Stimulated activated effector memory CD8-positive, alpha-beta T cell treated with anti-CD3 and anti-CD28 coated beads, Interleukin-12 subunit alpha, Interleukin-12 subunit beta, amount 100 ng/mL, for 72 hours (primary cell): ENCODE results near the gene EFNA3.

Source experiments
- ATAC-seq: fragments of 150-1000 bp; cut with Tn5 transposase; 2 replicates; pipeline ENCODE4 v1.10.0; 2021
- DNase-seq, 2 donors: peaks; one replicate each; pipeline ENCODE4 v3.0.0; 2021 to 2022; ENCODE audit warnings: low spot score in 2 of 2
- H3K27ac Mint-ChIP-seq: one replicate; pipeline ENCODE4 v1.8.0; 2022; ENCODE audit warnings: mild to moderate bottlenecking, mixed read lengths
- H3K36me3 Mint-ChIP-seq: one replicate; pipeline ENCODE4 v1.8.0; 2022; ENCODE audit warnings: mild to moderate bottlenecking, mixed read lengths
- H3K4me1 Mint-ChIP-seq: one replicate; pipeline ENCODE4 v1.8.0; 2022; ENCODE audit warnings: mixed read lengths
- H3K4me3 Mint-ChIP-seq: one replicate; pipeline ENCODE4 v1.8.0; 2022; ENCODE audit warnings: mild to moderate bottlenecking, mixed read lengths
- H3K9me3 Mint-ChIP-seq: one replicate; pipeline ENCODE4 v1.8.0; 2022; ENCODE audit warnings: mixed read lengths

EFNA3 gene

GRCh38 chr1:155071701-155072100 lies 6.9 kb upstream of the EFNA3 start:
- Mint-ChIP-seq H3K9me3 (no peaks in the 10 kb centered on the region), H3K4me3 (peak overlapping the region; percentile 39), H3K36me3 (peaks cover 28% of the 10 kb centered on the region), H3K4me1 (peaks cover 16% of the 10 kb centered on the region), H3K27ac (no peak overlapping the region)
- no peak for ATAC-seq
- DNase-seq: no peak

- Mint-ChIP-seq H3K27ac (no peak overlapping the region), H3K36me3 (peaks cover 20% of the 10 kb centered on the region), H3K4me1 (peaks cover 16% of the 10 kb centered on the region), H3K4me3 (no peak overlapping the region), H3K9me3 (no peaks in the 10 kb centered on the region)
- no peak for DNase-seq
- ATAC-seq: no peak
Measured at GRCh38 chr1:155072531-155073289, 5.9 kb upstream of the EFNA3 start.

GRCh38 chr1:155073377-155074242 lies 5.0 kb upstream of the EFNA3 start:
- Mint-ChIP-seq H3K4me3 (no peak overlapping the region), H3K4me1 (peaks cover 16% of the 10 kb centered on the region), H3K27ac (no peak overlapping the region), H3K9me3 (no peaks in the 10 kb centered on the region), H3K36me3 (peaks cover 11% of the 10 kb centered on the region)
- ATAC-seq (peak; percentile 3), DNase-seq (no peak)

GRCh38 chr1:155075535-155075934 lies 3.1 kb upstream of the EFNA3 start:
- peaks cover 27% of the 10 kb centered on the region for H3K4me1 Mint-ChIP-seq
- H3K27ac Mint-ChIP-seq: no peak overlapping the region
- no peaks in the 10 kb centered on the region for H3K9me3 Mint-ChIP-seq
- no peak overlapping the region for H3K4me3 Mint-ChIP-seq
- ATAC-seq (no peak), DNase-seq (no peak)
- peaks cover 15% of the 10 kb centered on the region for H3K36me3 Mint-ChIP-seq

DNA sequence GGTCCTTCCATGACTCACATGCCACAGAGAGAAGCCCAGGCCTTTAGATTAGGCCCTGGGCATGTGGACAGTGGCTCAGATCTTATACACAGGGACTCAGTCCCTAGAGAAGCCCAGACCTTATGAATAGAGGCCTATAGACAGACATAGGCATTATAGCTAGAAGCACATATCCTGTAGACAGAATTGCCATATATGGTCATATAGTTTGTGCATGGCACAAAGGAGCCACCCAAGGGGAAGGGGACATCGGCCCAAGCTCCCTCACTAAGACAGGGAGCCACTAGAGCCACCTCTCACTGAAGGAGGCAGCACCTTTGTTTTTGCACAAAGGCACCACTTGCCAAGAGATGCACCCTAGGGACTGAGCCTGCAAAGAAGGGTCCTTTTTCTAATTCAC lies 2.3 kb upstream of the EFNA3 start:
- Mint-ChIP-seq H3K4me1 (peaks cover 27% of the 10 kb centered on the region), H3K4me3 (no peak overlapping the region), H3K36me3 (peaks cover 15% of the 10 kb centered on the region), H3K27ac (no peak overlapping the region), H3K9me3 (no peaks in the 10 kb centered on the region)
- DNase-seq (no peak), ATAC-seq (no peak)

DNA sequence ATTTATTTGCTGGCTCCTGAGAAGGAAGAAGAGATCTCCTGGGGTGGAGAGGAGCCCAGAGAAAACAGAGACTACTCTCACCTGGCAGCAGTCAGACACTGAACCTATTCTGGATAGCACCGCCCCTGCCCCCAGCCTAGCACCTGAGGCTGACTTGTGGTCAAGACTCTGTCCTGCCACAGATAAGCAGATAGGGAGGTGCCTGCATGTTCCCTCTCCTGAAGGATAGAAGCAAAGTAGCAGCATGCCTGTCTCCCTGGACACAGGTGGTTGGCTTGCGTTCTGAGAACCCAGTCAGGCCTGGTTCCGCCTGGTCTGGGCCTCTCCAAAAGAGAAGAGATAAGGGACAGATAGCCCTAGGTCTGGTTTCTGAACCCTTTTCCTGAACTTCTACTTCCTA lies 1.3 kb upstream of the EFNA3 start:
- Mint-ChIP-seq H3K4me3 (no peak overlapping the region), H3K4me1 (peaks cover 31% of the 10 kb centered on the region), H3K36me3 (peaks cover 7% of the 10 kb centered on the region), H3K9me3 (no peaks in the 10 kb centered on the region), H3K27ac (no peak overlapping the region)
- no peak for ATAC-seq
- no peak for DNase-seq

- peaks cover 7% of the 10 kb centered on the region for H3K36me3 Mint-ChIP-seq
- no peak for DNase-seq
- no peak for ATAC-seq
- peaks cover 35% of the 10 kb centered on the region for H3K4me1 Mint-ChIP-seq
- no peaks in the 10 kb centered on the region for H3K9me3 Mint-ChIP-seq
- H3K4me3 Mint-ChIP-seq: peak overlapping the region; percentile 77
- H3K27ac Mint-ChIP-seq: no peak overlapping the region
Measured at GRCh38 chr1:155077758-155078445, 735 bp upstream of the EFNA3 start.

DNA sequence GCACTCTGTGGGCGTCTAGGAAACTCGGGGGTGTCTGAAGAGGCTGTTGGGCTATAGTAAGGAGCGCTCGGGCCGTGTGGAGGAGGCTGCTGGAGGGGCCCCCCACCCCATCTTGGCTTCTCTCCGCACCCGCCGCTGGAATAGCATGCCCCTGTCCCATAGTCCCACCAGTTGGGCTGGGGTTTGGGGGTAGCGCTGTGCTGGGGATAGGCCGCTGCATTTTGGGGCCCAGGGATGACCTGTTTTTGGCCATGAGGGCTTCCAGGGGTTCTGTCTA lies 511 bp downstream of the EFNA3 start:
- ATAC-seq (no peak), DNase-seq (no peak)
- Mint-ChIP-seq H3K27ac (no peak overlapping the region), H3K36me3 (peaks cover 7% of the 10 kb centered on the region), H3K4me3 (peak overlapping the region; percentile 77), H3K9me3 (no peaks in the 10 kb centered on the region), H3K4me1 (peaks cover 42% of the 10 kb centered on the region)

GRCh38 chr1:155079487-155080311 lies 1.1 kb downstream of the EFNA3 start:
- Mint-ChIP-seq H3K27ac (no peak overlapping the region), H3K9me3 (no peaks in the 10 kb centered on the region), H3K4me1 (peaks cover 48% of the 10 kb centered on the region), H3K4me3 (peak overlapping the region; percentile 77), H3K36me3 (peaks cover 11% of the 10 kb centered on the region)
- DNase-seq (no peak), ATAC-seq (no peak)

DNA sequence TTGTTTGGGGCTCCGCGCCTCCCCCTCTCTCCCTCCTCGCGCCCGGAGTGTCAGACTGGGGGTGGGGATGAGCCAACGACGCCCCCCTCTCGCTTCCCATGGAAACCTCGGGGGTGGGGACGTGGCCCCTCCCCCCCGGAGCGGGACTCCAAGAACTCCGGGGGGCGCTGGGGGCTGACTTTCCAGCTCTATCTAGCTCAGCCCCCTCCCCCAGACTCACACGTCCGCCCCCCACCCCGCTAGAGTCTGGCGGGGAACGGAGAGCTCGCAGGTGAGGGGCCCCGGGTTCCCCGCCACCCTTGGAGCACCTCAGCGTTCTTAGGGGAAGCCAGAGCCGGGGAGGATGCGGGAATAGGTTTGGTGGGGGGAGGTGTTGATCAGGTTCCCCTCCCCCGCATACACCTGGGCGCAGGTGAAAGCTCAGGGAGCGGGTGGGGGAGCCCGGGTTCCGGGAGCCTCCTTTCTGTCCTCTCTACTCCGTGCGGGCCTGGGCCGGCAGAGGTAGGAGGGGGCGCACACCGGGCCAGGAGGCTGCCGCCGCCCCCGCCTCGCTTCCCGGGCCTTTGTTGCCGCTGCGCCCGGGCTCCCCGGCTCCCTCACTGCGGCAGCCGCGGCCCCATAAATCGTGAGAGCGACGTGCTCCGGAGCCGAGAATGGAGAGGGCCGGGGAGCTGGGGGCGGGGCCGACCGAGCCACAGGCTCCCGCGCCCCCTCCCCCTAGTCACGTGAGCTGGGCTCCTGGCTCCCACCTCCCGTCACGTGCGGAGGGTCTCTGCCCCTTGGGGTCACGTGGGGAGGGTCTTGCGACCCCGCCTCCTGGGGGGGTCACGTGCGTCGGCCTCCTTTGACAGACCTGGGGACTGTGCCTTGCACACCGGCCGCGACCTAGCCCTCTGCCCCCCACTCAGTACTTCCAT lies 1.9 kb downstream of the EFNA3 start:
- Mint-ChIP-seq H3K4me1 (peaks cover 53% of the 10 kb centered on the region), H3K9me3 (no peaks in the 10 kb centered on the region), H3K27ac (no peak overlapping the region), H3K4me3 (peak overlapping the region; percentile 77), H3K36me3 (peaks cover 19% of the 10 kb centered on the region)
- ATAC-seq (no peak), DNase-seq (no peak)

DNA sequence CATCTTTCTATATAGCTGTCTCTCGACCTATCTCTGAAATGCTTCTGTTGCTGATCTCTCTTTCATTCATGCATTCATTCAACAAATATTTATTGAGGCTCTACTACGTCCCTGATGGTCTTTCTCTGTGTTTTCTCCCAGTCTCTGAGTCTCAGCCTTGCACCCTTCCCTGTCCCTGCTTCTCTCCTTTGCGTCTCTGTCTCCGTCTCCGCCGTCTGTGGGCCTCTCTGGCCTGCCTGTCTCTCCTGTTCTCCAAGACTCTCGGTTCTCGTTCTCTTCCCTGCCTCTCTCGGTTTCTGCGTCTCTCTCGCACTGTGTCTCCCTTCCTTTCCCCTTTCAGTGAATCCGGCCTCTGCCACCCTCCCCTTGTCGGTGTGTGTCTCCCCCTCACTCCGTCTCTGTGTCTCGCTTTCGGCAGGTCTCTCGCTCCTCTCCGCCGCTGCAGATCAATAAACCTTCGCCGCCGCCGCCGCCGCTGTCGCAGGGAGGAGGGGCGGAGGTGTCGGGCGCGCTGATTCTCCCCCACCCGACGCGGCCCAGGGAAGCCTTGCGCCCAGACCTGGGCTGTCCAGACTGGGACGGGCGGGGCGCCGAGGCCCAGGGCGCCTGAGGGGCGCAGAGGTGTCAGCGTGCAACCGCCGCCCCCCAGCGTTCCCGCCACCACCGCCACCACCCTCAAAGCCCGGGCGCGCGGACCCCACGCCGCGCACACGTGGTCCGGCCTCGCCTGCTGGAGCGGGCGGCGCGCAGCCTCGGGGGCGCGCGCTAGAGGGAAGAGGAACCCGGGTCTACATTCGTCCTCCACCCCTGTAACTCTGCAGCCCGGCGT lies 3.0 kb downstream of the EFNA3 start:
- DNase-seq: no peak

GRCh38 chr1:155082301-155083051 lies 3.8 kb downstream of the EFNA3 start:
- no peaks in the 10 kb centered on the region for H3K9me3 Mint-ChIP-seq
- peak overlapping the region; percentile 77 for H3K4me3 Mint-ChIP-seq
- H3K4me1 Mint-ChIP-seq: peaks cover 60% of the 10 kb centered on the region
- ATAC-seq: no peak
- H3K27ac Mint-ChIP-seq: no peak overlapping the region
- no peak for DNase-seq
- peaks cover 21% of the 10 kb centered on the region for H3K36me3 Mint-ChIP-seq

More for the DNA sequence above, 3.0 kb downstream of the EFNA3 start:
- ATAC-seq: no peak
- no peak overlapping the region for H3K27ac Mint-ChIP-seq
- peak overlapping the region; percentile 77 for H3K4me3 Mint-ChIP-seq
- peaks cover 21% of the 10 kb centered on the region for H3K36me3 Mint-ChIP-seq
- peaks cover 60% of the 10 kb centered on the region for H3K4me1 Mint-ChIP-seq
- H3K9me3 Mint-ChIP-seq: no peaks in the 10 kb centered on the region

- Mint-ChIP-seq H3K9me3 (no peaks in the 10 kb centered on the region), H3K27ac (no peak overlapping the region), H3K4me3 (peak overlapping the region; percentile 77), H3K4me1 (peaks cover 60% of the 10 kb centered on the region), H3K36me3 (peaks cover 21% of the 10 kb centered on the region)
- ATAC-seq (no peak), DNase-seq (no peak)
Measured at GRCh38 chr1:155083052-155083541, 4.5 kb downstream of the EFNA3 start.
